ENCODE measurements around the gene GPR18. TPM values are rescaled to one million over a fixed set of nuclear protein-coding genes. Genes with fewer than 3 reads are reported as not detected.
"Not testable (repeated sequence)": the region's sequence is repeated elsewhere in the genome, so short reads cannot be mapped to it uniquely, and the experiment has no call there.

The GPR18 gene
- polyA plus RNA-seq, 1 donor (not counting 4 experiments of a cell fraction or from before 2014, with no cell fraction given): not detected

- Histone ChIP-seq H3K79me2 (ENCODE audit: control insufficient read depth, insufficient read depth, low read length) (peaks cover 65% of the 10 kb centered on the region), H3K9ac (ENCODE audit: control insufficient read depth, extremely low read depth, insufficient read depth, low read length) (no peak overlapping the region), H3K27me3 (ENCODE audit: control insufficient read depth, extremely low read depth, insufficient read depth, low read length) (no peaks in the 10 kb centered on the region), H3K9me1 (ENCODE audit: control insufficient read depth, extremely low read depth, insufficient read depth, low read length) (no peaks in the 10 kb centered on the region), H3K4me3 (ENCODE audit: control insufficient read depth in 2 of 3, extremely low read depth in 1 of 3, insufficient read depth in 2 of 3, low read depth in 1 of 3, low read length in 3 of 3) (no peak overlapping the region), H2AFZ (ENCODE audit: control insufficient read depth, low read length) (no peak overlapping the region), H3K4me2 (ENCODE audit: control insufficient read depth, extremely low read depth, insufficient read depth, low read depth, low read length) (no peak overlapping the region), H3K9me3 (ENCODE audit: control insufficient read depth, low read depth, low read length) (no peaks in the 10 kb centered on the region), H3K27ac (ENCODE audit: control insufficient read depth, insufficient read depth, low read length) (no peak overlapping the region), H3K4me1 (ENCODE audit: control insufficient read depth, extremely low read depth, insufficient read depth, low read length) (peaks cover 22% of the 10 kb centered on the region), H4K20me1 (ENCODE audit: control insufficient read depth, extremely low read depth, insufficient read depth, low read length) (peaks cover 3% of the 10 kb centered on the region), H3K36me3 (ENCODE audit: control insufficient read depth in 2 of 2, extremely low read depth in 1 of 2, insufficient read depth in 2 of 2, low read length in 2 of 2) (peaks cover 0 to 5% of the 10 kb centered on the region in 2 experiments)
- FAIRE-seq (no peak), DNase-seq (ENCODE audit: low read depth, low spot score) (no peak)
- dilution Hi-C loops (cut with MboI; ENCODE audit: extremely low pct_ligation_motif_present, low sequenced_read_pairs): no loop called here
- TF ChIP-seq EZH2 (IDR thresholded peaks at IDR 0.05; ENCODE audit: low read length) (no peak), CTCF (optimal IDR thresholded peaks at IDR 0.05 in 1 of 3, IDR thresholded peaks at IDR 0.05 in 1 of 3, conservative IDR thresholded peaks at IDR 0.05 in 1 of 3; ENCODE audit: extremely low read depth in 1 of 3, insufficient read depth in 2 of 3, low read length in 3 of 3) (no peak)
Observed at GRCh38 chr13:99211421-99212035, 46.7 kb downstream of the GPR18 start.

GRCh38 chr13:99210627-99211026 lies 47.6 kb downstream of the GPR18 start:
- dilution Hi-C loops (cut with MboI; ENCODE audit: extremely low pct_ligation_motif_present, low sequenced_read_pairs); FAIRE-seq: not testable (repeated sequence)

More at GRCh38 chr13:99210627-99211026, 47.6 kb downstream of the GPR18 start:
- H3K27ac ChIP-seq (ENCODE audit: control insufficient read depth, insufficient read depth, low read length); H3K36me3 ChIP-seq (ENCODE audit: control insufficient read depth in 2 of 2, extremely low read depth in 1 of 2, insufficient read depth in 2 of 2, low read length in 2 of 2); H2AFZ ChIP-seq (ENCODE audit: control insufficient read depth, low read length); H3K9ac ChIP-seq (ENCODE audit: control insufficient read depth, extremely low read depth, insufficient read depth, low read length); H3K9me1 ChIP-seq (ENCODE audit: control insufficient read depth, extremely low read depth, insufficient read depth, low read length); DNase-seq (ENCODE audit: low read depth, low spot score); H3K9me3 ChIP-seq (ENCODE audit: control insufficient read depth, low read depth, low read length); H3K4me2 ChIP-seq (ENCODE audit: control insufficient read depth, extremely low read depth, insufficient read depth, low read depth, low read length); H4K20me1 ChIP-seq (ENCODE audit: control insufficient read depth, extremely low read depth, insufficient read depth, low read length); H3K27me3 ChIP-seq (ENCODE audit: control insufficient read depth, extremely low read depth, insufficient read depth, low read length); H3K4me3 ChIP-seq (ENCODE audit: control insufficient read depth in 2 of 3, extremely low read depth in 1 of 3, insufficient read depth in 2 of 3, low read depth in 1 of 3, low read length in 3 of 3): not testable (repeated sequence)
- H3K79me2 ChIP-seq (ENCODE audit: control insufficient read depth, insufficient read depth, low read length): peaks cover 67% of the 10 kb centered on the region
- H3K4me1 ChIP-seq (ENCODE audit: control insufficient read depth, extremely low read depth, insufficient read depth, low read length): peaks cover 17% of the 10 kb centered on the region

Data from keratinocyte (primary cell).